RWPE1 (cell line): ENCODE results near the gene TMEM192.
"Not testable (repeated sequence)": the region's sequence is repeated elsewhere in the genome, so short reads cannot be mapped to it uniquely, and the experiment has no call there.

Source experiments
- CTCF ChIA-PET: fragments of 350-600 bp; sonication (Branson Sonifier 250); formaldehyde crosslinking; extraction: SDS; loops from one replicate; lab custom pipeline; 2021; lab: Yijun Ruan, JAX
- POLR2A ChIA-PET: fragments of 400-600 bp; formaldehyde crosslinking; extraction: SDS; loops from one replicate; lab custom pipeline; 2020; ENCODE audit warnings: antibody characterized with exemption; ENCODE audit not compliant: low non-redundant PET; lab: Yijun Ruan, JAX
- DNase-seq: peaks from one replicate; pipeline ENCODE4 v3.0.0; 2012; ENCODE audit warnings: low spot score
- H3K27ac ChIP-seq: fragments of 450-650 bp; 2 replicates; pipeline ENCODE4 v1.5.1; 2017
- CTCF ChIP-seq: fragments of 450-650 bp; conservative IDR thresholded peaks from 2 replicates; pipeline ENCODE4 v1.5.1; 2017; ENCODE audit warnings: low read depth, mild to moderate bottlenecking

TMEM192 gene

GRCh38 chr4:165055601-165056000, 57.1 kb downstream of the TMEM192 start:
- no peak for DNase-seq
- CTCF ChIA-PET, result no interaction called here
- H3K27ac ChIP-seq, result no peak overlapping the region
- POLR2A ChIA-PET, result no interaction called here
- TF ChIP-seq CTCF, result no peak

DNA sequence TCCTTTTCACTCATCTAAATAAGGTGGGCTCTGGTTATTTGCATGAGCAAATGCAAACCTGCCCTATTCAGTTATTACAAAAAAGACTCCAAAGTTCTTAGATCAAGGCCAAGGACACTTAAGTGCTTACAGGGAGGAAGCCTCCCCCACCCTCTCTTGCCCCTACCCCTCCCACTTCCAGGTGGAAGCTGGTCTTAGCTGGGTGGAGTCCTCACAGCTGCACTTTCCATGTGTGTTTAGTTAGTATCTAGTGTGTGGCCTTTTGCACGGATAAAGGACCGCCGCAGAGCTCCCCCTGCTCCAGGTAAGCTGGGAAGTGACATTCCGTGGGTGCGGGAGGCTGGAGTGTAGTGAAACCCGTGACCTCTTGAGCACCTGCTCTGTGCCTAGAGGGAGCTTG, 59.0 kb downstream of the TMEM192 start, which contains the start of gene TRIM75:
TRIM75 (plus strand) TSS at position 222 of the 400 bp plus-strand sequence. CDS start 5,282 bp downstream, outside the sequence.
- ChIA-PET POLR2A (no interaction called here), CTCF (interaction anchor here (0.9 kb wide), 1 partner anchor 42 kb away, joined by 5 read pairs; no protein-coding TSS in a partner anchor)
- no peak within 1 kb of the TSS for H3K27ac ChIP-seq
- DNase-seq, result no peak
- no peak for TF ChIP-seq CTCF

- no peak for DNase-seq
- POLR2A ChIA-PET, result no interaction called here
- H3K27ac ChIP-seq, result no peak overlapping the region
- TF ChIP-seq CTCF, result no peak
- CTCF ChIA-PET, result interaction anchor here (0.7 to 0.9 kb wide), 2 partner anchors 44 to 434 kb away, joined by 3 to 5 read pairs; no protein-coding TSS in a partner anchor
Observed at GRCh38 chr4:165052627-165053026, 60.0 kb downstream of the TMEM192 start.

- DNase-seq, result no peak
- CTCF ChIA-PET, result no interaction called here
- no peak for TF ChIP-seq CTCF
- POLR2A ChIA-PET, result no interaction called here
- no peak overlapping the region for H3K27ac ChIP-seq
Observed at GRCh38 chr4:165048170-165048569, 64.5 kb downstream of the TMEM192 start.

DNA sequence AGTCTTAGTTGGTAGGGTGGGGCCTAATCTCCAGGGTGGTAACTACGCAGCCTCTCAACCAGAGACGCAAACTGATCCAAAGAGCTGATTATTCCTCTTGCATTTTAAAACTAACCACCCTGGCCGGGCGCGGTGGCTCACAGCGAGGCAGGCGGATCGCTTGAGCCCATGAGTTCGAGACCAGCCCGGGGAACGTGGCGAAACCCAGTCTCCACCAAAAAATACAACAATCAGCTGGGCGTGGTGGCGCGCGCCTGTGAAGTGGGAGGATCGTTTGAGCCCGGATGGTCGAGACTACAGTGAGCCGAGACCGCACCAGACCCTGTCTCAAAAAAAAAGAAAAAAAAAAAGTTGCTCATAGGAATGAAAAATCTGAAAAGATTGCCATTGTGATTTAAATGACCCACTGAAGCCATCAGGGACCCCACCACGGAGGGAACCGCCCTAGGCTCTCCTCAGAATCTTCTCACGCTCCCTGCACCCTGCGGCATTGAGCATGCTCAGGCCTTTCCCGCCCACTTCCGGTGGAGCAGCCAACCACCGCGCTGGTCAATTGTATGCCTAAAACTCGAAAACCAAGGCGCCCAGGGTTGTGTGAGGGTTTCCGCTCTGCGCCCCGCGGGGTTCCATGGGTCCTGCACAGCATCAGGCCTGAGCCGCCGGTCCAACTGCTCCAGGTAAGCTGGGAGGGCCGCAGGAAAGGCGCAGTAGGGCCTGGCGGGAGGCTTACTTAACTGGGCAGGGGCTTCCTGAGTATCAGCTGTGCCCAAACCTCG, 81.0 kb downstream of the TMEM192 start, which contains the start of gene TRIM60:
TRIM60 (plus strand) TSS at position 564 of the 776 bp plus-strand sequence. CDS start 8,074 bp downstream, outside the sequence.
- no peak for DNase-seq
- H3K27ac ChIP-seq, result no peak within 1 kb of the TSS
- POLR2A ChIA-PET, result no interaction called here
- no peak for TF ChIP-seq CTCF
- CTCF ChIA-PET, result no interaction called here

DNA sequence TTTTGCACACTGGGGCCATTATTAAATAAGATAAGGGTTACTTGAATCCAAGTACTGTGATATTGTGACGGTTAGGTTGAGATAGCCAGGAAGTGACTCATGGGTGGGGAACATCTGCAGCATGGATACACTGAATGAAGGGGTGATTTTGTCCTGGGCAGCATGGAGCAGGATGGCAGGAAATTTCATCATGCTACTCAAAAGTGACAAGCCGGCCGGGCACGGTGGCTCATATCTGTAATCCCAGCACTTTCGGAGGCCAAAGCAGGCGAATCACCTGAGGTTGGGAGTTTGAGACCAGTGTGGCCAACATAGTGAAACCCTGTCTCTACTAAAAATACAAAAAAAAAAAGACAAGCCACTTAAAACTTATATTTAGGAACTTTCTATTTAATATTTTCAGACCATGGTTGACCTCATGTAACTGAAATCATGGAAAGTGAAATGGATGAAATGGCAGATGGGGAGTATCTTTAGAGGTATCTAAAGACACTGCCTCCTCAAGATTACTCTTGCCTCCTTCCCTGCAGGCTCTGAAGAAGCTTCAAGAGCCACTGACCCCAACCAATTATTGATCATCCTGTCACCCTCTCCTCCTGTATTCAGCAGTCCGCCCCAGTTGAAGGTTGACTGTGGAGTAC, 84.8 kb downstream of the TMEM192 start:
- ChIA-PET CTCF (interaction anchor here (0.6 kb wide), 1 partner anchor 929 kb away, joined by 3 read pairs; no protein-coding TSS in a partner anchor), POLR2A (no interaction called here)
- TF ChIP-seq CTCF, result no peak
- H3K27ac ChIP-seq, result no peak overlapping the region
- no peak for DNase-seq

- DNase-seq, CTCF ChIA-PET: not testable (repeated sequence)
Observed at GRCh38 chr4:165025782-165026181, 86.9 kb downstream of the TMEM192 start.

More at GRCh38 chr4:165025782-165026181, 86.9 kb downstream of the TMEM192 start:
- H3K27ac ChIP-seq, POLR2A ChIA-PET: not testable (repeated sequence)
